Central memory CD4-positive, alpha-beta T cell (primary cell): ENCODE measurements around the gene SRGAP1.

Experiments
- DNase-seq: peaks from one replicate; pipeline ENCODE4 v3.0.0; 2022

Gene SRGAP1

GRCh38 chr12:63940310-63941005, 96.0 kb downstream of the SRGAP1 start:
- no peak for DNase-seq

GRCh38 chr12:63941166-63941800, 96.8 kb downstream of the SRGAP1 start:
- DNase-seq = no peak

GRCh38 chr12:63941879-63942278, 97.4 kb downstream of the SRGAP1 start:
- DNase-seq = no peak

- DNase-seq = no peak
Observed at GRCh38 chr12:63942464-63943241, 98.2 kb downstream of the SRGAP1 start.

GRCh38 chr12:63944034-63944579, 99.6 kb downstream of the SRGAP1 start:
- DNase-seq = no peak

- no peak for DNase-seq
Observed at GRCh38 chr12:63944586-63945228, 100.2 kb downstream of the SRGAP1 start.

GRCh38 chr12:63945777-63946176, 101.3 kb downstream of the SRGAP1 start:
- DNase-seq = no peak

GRCh38 chr12:63948211-63948610, 103.7 kb downstream of the SRGAP1 start:
- DNase-seq = no peak

- DNase-seq = no peak
Observed at GRCh38 chr12:63949902-63950301, 105.4 kb downstream of the SRGAP1 start.

GRCh38 chr12:63952995-63953394, 108.5 kb downstream of the SRGAP1 start:
- no peak for DNase-seq

GRCh38 chr12:63955831-63956666, 111.5 kb downstream of the SRGAP1 start:
- DNase-seq = no peak

- DNase-seq = no peak
Observed at GRCh38 chr12:63957496-63957895, 113.0 kb downstream of the SRGAP1 start.

- DNase-seq = no peak
Observed at GRCh38 chr12:63958876-63959580, 114.5 kb downstream of the SRGAP1 start.

- no peak for DNase-seq
Observed at GRCh38 chr12:63961048-63961447, 116.5 kb downstream of the SRGAP1 start.

GRCh38 chr12:63961543-63961942, 117.0 kb downstream of the SRGAP1 start:
- no peak for DNase-seq

GRCh38 chr12:63963868-63964267, 119.4 kb downstream of the SRGAP1 start:
- DNase-seq = no peak

- no peak for DNase-seq
Observed at GRCh38 chr12:63964301-63964700, 119.8 kb downstream of the SRGAP1 start.

- DNase-seq = no peak
Observed at GRCh38 chr12:63965936-63966605, 121.6 kb downstream of the SRGAP1 start.

GRCh38 chr12:63966606-63966975, 122.1 kb downstream of the SRGAP1 start:
- DNase-seq = no peak

GRCh38 chr12:63967358-63968145, 123.1 kb downstream of the SRGAP1 start:
- no peak for DNase-seq
